Loucy (cell line): ENCODE measurements around the gene FRAS1.

ENCODE experiments used
- H2AFZ ChIP-seq: fragments of 200-600 bp; sonication (generic); 2 replicates; pipeline ENCODE4 v1.6.0; 2016; ENCODE audit warnings: antibody characterized with exemption, mild to moderate bottlenecking, low read length, moderate library complexity
- H3F3A ChIP-seq: fragments of 200-600 bp; 2 replicates; pipeline ENCODE4 v1.6.0; 2016; ENCODE audit warnings: antibody characterized with exemption, low read depth, mild to moderate bottlenecking
- H3K27me3 ChIP-seq: fragments of 200-600 bp; sonication (generic); 2 replicates; pipeline ENCODE4 v1.6.1; 2014; ENCODE audit warnings: low read length, mild to moderate bottlenecking; ENCODE audit not compliant: insufficient read depth, poor library complexity, severe bottlenecking
- H3K36me3 ChIP-seq: fragments of 200-600 bp; sonication (generic); 2 replicates; pipeline ENCODE4 v1.6.1; 2016; ENCODE audit warnings: low read length; ENCODE audit not compliant: insufficient read depth
- H3K4me1 ChIP-seq: fragments of 200-600 bp; sonication (generic); 2 replicates; pipeline ENCODE4 v1.5.1; 2014; ENCODE audit warnings: low read length, mild to moderate bottlenecking; ENCODE audit not compliant: insufficient read depth, poor library complexity, severe bottlenecking
- H3K4me2 ChIP-seq: fragments of 200-600 bp; sonication (generic); 2 replicates; pipeline ENCODE4 v1.6.0; 2014; ENCODE audit warnings: antibody characterized with exemption, low read length, low read depth, mild to moderate bottlenecking; ENCODE audit not compliant: poor library complexity, severe bottlenecking
- H3K4me3 ChIP-seq: fragments of 200-600 bp; sonication (generic); 2 replicates; pipeline ENCODE4 v1.5.1; 2014; ENCODE audit warnings: low read length, mild to moderate bottlenecking, mixed read lengths; ENCODE audit not compliant: poor library complexity, severe bottlenecking
- H3K79me2 ChIP-seq: fragments of 200-600 bp; sonication (generic); 2 replicates; pipeline ENCODE4 v1.6.1; 2014; ENCODE audit warnings: low read length; ENCODE audit not compliant: insufficient read depth
- H3K9ac ChIP-seq: fragments of 200-600 bp; sonication (generic); 2 replicates; pipeline ENCODE4 v1.6.0; 2014; ENCODE audit warnings: mild to moderate bottlenecking, low read depth, low read length, moderate library complexity; ENCODE audit not compliant: poor library complexity, severe bottlenecking
- H3K9me2 ChIP-seq: fragments of 200-600 bp; sonication (generic); replicated peaks from 2 replicates; pipeline ENCODE4 v1.6.1; 2016; ENCODE audit warnings: low read depth, low read length, mixed read lengths
- H3K9me3 ChIP-seq: fragments of 200-600 bp; sonication (generic); 2 replicates; pipeline ENCODE4 v1.6.1; 2014; ENCODE audit warnings: mild to moderate bottlenecking, antibody characterized with exemption, low read length, low read depth; ENCODE audit not compliant: insufficient read depth
- H4K20me1 ChIP-seq: fragments of 200-600 bp; sonication (generic); 2 replicates; pipeline ENCODE4 v1.6.0; 2014; ENCODE audit warnings: antibody characterized with exemption, low read length, mild to moderate bottlenecking; ENCODE audit not compliant: insufficient read depth, poor library complexity, severe bottlenecking
- CTCF ChIP-seq: fragments of 200-600 bp; sonication (generic); conservative IDR thresholded peaks from 2 replicates; pipeline ENCODE4 v1.5.1; 2014; ENCODE audit warnings: mild to moderate bottlenecking, antibody characterized with exemption, low read length
- EZH2phosphoT487 ChIP-seq: fragments of 200-600 bp; IDR thresholded peaks from 2 replicates; pipeline ENCODE4 v1.6.1; 2018; ENCODE audit warnings: antibody characterized with exemption, mild to moderate bottlenecking, moderate library complexity, borderline replicate concordance

Gene FRAS1

GRCh38 chr4:78031417-78031950 lies 25.6 kb upstream of the FRAS1 start:
- Histone ChIP-seq H4K20me1 (no peaks in the 10 kb centered on the region), H3K27me3 (no peaks in the 10 kb centered on the region), H3K4me3 (no peak overlapping the region), H3F3A (no peaks in the 10 kb centered on the region), H2AFZ (no peak overlapping the region), H3K4me1 (no peaks in the 10 kb centered on the region), H3K4me2 (no peak overlapping the region), H3K79me2 (no peaks in the 10 kb centered on the region), H3K9me2 (no peaks in the 10 kb centered on the region), H3K36me3 (no peaks in the 10 kb centered on the region), H3K9ac (no peak overlapping the region), H3K9me3 (no peaks in the 10 kb centered on the region)
- TF ChIP-seq CTCF = no peak
- TF ChIP-seq EZH2phosphoT487 = no peak

- no peak overlapping the region for H3K4me2 ChIP-seq
- no peaks in the 10 kb centered on the region for H3F3A ChIP-seq
- no peaks in the 10 kb centered on the region for H3K9me2 ChIP-seq
- H3K27me3 ChIP-seq = no peaks in the 10 kb centered on the region
- no peaks in the 10 kb centered on the region for H3K4me1 ChIP-seq
- no peak overlapping the region for H3K4me3 ChIP-seq
- no peaks in the 10 kb centered on the region for H4K20me1 ChIP-seq
- no peaks in the 10 kb centered on the region for H3K36me3 ChIP-seq
- no peak overlapping the region for H3K9ac ChIP-seq
- no peak overlapping the region for H2AFZ ChIP-seq
- no peaks in the 10 kb centered on the region for H3K79me2 ChIP-seq
- H3K9me3 ChIP-seq = no peaks in the 10 kb centered on the region
- TF ChIP-seq EZH2phosphoT487 = no peak
These were observed 24.7 kb upstream of the FRAS1 start for GRCh38 chr4:78032446-78032845.

- H3K4me2 ChIP-seq = no peak overlapping the region
- no peaks in the 10 kb centered on the region for H3F3A ChIP-seq
- no peaks in the 10 kb centered on the region for H3K9me3 ChIP-seq
- no peaks in the 10 kb centered on the region for H3K4me1 ChIP-seq
- no peaks in the 10 kb centered on the region for H4K20me1 ChIP-seq
- no peaks in the 10 kb centered on the region for H3K36me3 ChIP-seq
- H2AFZ ChIP-seq = no peak overlapping the region
- no peaks in the 10 kb centered on the region for H3K79me2 ChIP-seq
- no peak for TF ChIP-seq EZH2phosphoT487
- TF ChIP-seq CTCF = no peak
- no peak overlapping the region for H3K4me3 ChIP-seq
- no peaks in the 10 kb centered on the region for H3K27me3 ChIP-seq
- no peaks in the 10 kb centered on the region for H3K9me2 ChIP-seq
- H3K9ac ChIP-seq = no peak overlapping the region
These were observed 24.2 kb upstream of the FRAS1 start for GRCh38 chr4:78032929-78033328.

- no peak overlapping the region for H3K4me2 ChIP-seq
- no peaks in the 10 kb centered on the region for H3K36me3 ChIP-seq
- H3K9me2 ChIP-seq = no peaks in the 10 kb centered on the region
These were observed 23.3 kb upstream of the FRAS1 start for GRCh38 chr4:78033861-78034260.

More at GRCh38 chr4:78033861-78034260, 23.3 kb upstream of the FRAS1 start:
- Histone ChIP-seq H4K20me1 (no peaks in the 10 kb centered on the region), H3K4me3 (no peak overlapping the region), H3K27me3 (no peaks in the 10 kb centered on the region), H3K9me3 (no peaks in the 10 kb centered on the region), H3K9ac (no peak overlapping the region), H3K4me1 (no peaks in the 10 kb centered on the region), H2AFZ (no peak overlapping the region), H3K79me2 (no peaks in the 10 kb centered on the region), H3F3A (no peaks in the 10 kb centered on the region)
- TF ChIP-seq EZH2phosphoT487 = no peak
- no peak for TF ChIP-seq CTCF
